Esophagus (tissue), 2 donors: Measurements from ENCODE around the gene RIPK1. TPM values are rescaled to one million over a fixed set of nuclear protein-coding genes. Genes with fewer than 3 reads are reported as not detected.
"Not testable (repeated sequence)": the region's sequence is repeated elsewhere in the genome, so short reads cannot be mapped to it uniquely, and the experiment has no call there.

Experiments
- H3K27ac ChIP-seq, 2 donors: one replicate each; pipeline ENCODE4 v1.5.1; 2013; ENCODE audit warnings: low read depth in 2 of 2, mild to moderate bottlenecking in 2 of 2, inconsistent platforms in 1 of 2, low read length in 1 of 2, moderate library complexity in 1 of 2
- H3K27me3 ChIP-seq, 2 donors: one replicate each; pipeline ENCODE4 v1.6.1; 2013; ENCODE audit warnings: low read length in 2 of 2, control low read depth in 1 of 2, mild to moderate bottlenecking in 1 of 2; ENCODE audit not compliant: insufficient read depth in 2 of 2, control insufficient read depth in 1 of 2
- H3K36me3 ChIP-seq, 2 donors: one replicate each; pipeline ENCODE4 v1.6.1; 2013; ENCODE audit warnings: low read length in 1 of 2; ENCODE audit not compliant: control insufficient read depth in 2 of 2, insufficient read depth in 2 of 2
- H3K4me1 ChIP-seq, 2 donors: one replicate each; pipeline ENCODE4 v1.6.1; 2013; ENCODE audit warnings: low read length in 1 of 2; ENCODE audit not compliant: control insufficient read depth in 2 of 2, insufficient read depth in 2 of 2
- H3K4me3 ChIP-seq, 2 donors: one replicate each; pipeline ENCODE4 v1.5.1; 2013; ENCODE audit warnings: low read length in 2 of 2, mild to moderate bottlenecking in 2 of 2, low read depth in 1 of 2, moderate library complexity in 1 of 2
- H3K9me3 ChIP-seq, 2 donors: one replicate each; pipeline ENCODE4 v1.6.1; 2013; ENCODE audit warnings: mild to moderate bottlenecking in 2 of 2, low read depth in 1 of 2, low read length in 1 of 2, moderate library complexity in 1 of 2; ENCODE audit not compliant: control insufficient read depth in 2 of 2, insufficient read depth in 1 of 2
- WGBS, 2 donors: extraction: QIAGEN DNeasy Blood & Tissue Kit; methylation state at CpG; one replicate each; pipeline ENCODE4 v1.1.7; 2013; 5-methylcytosine and 5-hydroxymethylcytosine counted together
- polyA plus RNA-seq, 2 donors: library from polyadenylated mRNA; stranded (reverse); fragments of 200-250 nt; gene quantifications; one replicate each; pipeline ENCODE4 v1.2.3, GENCODE V29; 2013
- donor health status: healthy with polysubstance abuse.
- donor health status: Bipolar disorder and iron deficiency.

The RIPK1 gene
- polyA plus RNA-seq, 2 donors = 11.1 to 13.3 TPM

DNA sequence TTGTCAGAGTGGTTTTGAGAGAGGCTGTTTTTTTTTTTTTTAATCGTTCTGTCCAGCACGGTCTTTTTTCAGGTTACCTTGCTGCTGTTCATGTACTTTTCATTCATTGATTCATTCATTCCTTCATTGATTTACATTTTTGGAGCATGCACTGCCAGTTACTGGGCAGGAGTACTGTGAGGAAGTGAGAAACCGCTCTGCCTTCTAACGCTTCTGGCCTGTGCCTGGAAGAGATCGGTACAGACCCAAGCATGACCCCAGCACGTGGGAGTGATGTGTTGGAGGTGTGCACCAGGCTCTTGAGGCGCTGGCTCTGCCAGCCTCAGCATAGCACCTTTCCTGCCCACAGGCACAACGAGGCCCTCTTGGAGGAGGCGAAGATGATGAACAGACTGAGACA lies 9.1 kb downstream of the RIPK1 start:
- no peaks in the 10 kb centered on the region for H3K4me1 ChIP-seq
- H3K9me3 ChIP-seq = no peaks in the 10 kb centered on the region
- H3K27ac ChIP-seq = no peak overlapping the region
- no peaks in the 10 kb centered on the region for H3K27me3 ChIP-seq
- WGBS, 2 donors = 90 to 92% methylated on average over 9 of the region's 9 CpGs
- H3K4me3 ChIP-seq = no peak overlapping the region
- peaks cover 0 to 32% of the 10 kb centered on the region in 2 donors for H3K36me3 ChIP-seq

DNA sequence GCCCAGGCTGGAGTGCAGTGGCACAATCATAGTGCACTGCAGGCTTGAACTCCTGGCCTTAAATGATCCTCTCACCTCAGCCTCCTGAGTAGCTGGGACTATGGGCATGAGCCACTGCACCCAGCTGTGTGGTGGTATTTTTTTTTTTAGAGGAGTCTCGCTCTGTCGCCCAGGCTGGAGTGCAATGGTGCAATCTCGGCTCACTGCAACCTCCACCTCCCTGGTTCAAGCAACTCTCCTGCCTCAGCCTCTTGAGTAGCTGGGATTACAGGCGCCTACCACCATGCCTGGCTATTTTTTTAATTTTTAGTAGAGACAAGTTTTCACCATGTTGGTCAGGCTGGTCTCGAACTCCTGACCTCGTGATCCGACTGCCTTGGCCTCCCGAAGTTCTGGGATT lies 10.7 kb downstream of the RIPK1 start:
- 92 to 94% methylated on average over 8 of the region's 8 CpGs for WGBS, 2 donors
- peaks cover 9 to 40% of the 10 kb centered on the region in 2 donors for H3K36me3 ChIP-seq
- H3K4me1 ChIP-seq, H3K4me3 ChIP-seq, H3K27me3 ChIP-seq, H3K27ac ChIP-seq, H3K9me3 ChIP-seq: not testable (repeated sequence)

DNA sequence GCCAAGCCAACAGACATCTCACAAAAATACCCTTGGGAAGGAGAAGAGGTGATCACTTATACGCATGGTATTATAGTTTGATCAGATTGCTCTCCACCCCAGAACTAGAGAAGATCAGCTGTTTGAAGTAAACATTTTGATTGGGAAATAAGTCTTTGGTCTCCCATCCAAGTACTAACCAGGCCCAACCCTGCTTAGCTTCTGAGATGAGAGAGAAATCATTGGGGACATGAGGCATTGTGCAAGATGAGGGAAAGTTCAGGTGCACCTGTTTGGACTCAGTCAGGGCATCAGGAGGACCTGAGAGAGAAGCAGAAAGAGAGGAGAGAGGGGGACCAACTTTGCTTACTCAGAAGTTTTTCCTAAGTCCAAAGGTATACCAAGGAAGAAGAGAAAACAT lies 11.4 kb downstream of the RIPK1 start:
- 91 to 97% methylated on average over 1 of the region's 1 CpG for WGBS, 2 donors
- Histone ChIP-seq H3K4me3 (no peak overlapping the region), H3K27me3 (no peaks in the 10 kb centered on the region), H3K4me1 (no peaks in the 10 kb centered on the region), H3K36me3 (peaks cover 13 to 44% of the 10 kb centered on the region in 2 donors), H3K27ac (no peak overlapping the region), H3K9me3 (no peaks in the 10 kb centered on the region)

DNA sequence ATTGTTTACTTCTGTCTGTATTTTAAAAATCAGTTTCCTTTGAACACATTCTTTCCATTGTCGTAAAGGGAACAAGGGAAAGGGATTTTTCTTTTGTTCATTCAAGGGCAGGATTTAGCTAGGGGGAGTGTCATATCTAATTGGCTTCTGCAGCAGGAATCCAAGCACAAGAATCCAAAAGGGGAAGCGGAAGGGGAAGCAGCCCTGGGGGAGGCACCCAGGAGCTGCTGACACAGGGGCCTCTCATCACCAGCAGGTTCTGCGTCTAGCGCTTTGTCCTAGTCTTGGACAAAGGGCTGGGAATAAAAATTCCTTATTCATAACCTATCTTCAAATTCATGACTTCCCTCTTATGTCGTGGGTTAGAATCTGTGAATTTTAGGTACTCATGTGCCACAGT lies 13.7 kb downstream of the RIPK1 start:
- peaks cover 13 to 48% of the 10 kb centered on the region in 2 donors for H3K36me3 ChIP-seq
- 95 to 96% methylated on average over 5 of the region's 5 CpGs for WGBS, 2 donors
- H3K4me3 ChIP-seq = no peak overlapping the region
- H3K27me3 ChIP-seq = no peaks in the 10 kb centered on the region
- no peaks in the 10 kb centered on the region for H3K9me3 ChIP-seq
- no peak overlapping the region for H3K27ac ChIP-seq
- H3K4me1 ChIP-seq = no peaks in the 10 kb centered on the region

DNA sequence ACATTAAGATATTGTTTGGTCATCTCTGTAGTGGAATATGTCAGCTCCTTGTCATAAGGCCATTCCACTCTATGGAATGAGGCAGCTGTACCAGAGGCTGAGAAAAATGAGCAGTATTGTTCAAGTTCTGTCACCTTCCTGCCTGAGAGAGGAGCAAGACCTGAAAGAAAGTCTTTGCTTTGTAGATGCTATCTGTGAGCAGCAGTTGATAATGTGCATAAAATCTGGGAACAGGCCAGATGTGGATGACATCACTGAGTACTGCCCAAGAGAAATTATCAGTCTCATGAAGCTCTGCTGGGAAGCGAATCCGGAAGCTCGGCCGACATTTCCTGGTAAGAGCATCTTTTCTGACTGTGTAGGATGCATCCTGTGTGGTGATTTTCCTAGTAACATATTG lies 16.8 kb downstream of the RIPK1 start:
- Histone ChIP-seq H3K4me1 (peaks cover 0 to 7% of the 10 kb centered on the region in 2 donors), H3K27me3 (no peaks in the 10 kb centered on the region), H3K36me3 (peaks cover 19 to 36% of the 10 kb centered on the region in 2 donors), H3K27ac (no peak overlapping the region), H3K9me3 (no peaks in the 10 kb centered on the region), H3K4me3 (no peak overlapping the region)
- 93 to 98% methylated on average over 4 of the region's 4 CpGs for WGBS, 2 donors

DNA sequence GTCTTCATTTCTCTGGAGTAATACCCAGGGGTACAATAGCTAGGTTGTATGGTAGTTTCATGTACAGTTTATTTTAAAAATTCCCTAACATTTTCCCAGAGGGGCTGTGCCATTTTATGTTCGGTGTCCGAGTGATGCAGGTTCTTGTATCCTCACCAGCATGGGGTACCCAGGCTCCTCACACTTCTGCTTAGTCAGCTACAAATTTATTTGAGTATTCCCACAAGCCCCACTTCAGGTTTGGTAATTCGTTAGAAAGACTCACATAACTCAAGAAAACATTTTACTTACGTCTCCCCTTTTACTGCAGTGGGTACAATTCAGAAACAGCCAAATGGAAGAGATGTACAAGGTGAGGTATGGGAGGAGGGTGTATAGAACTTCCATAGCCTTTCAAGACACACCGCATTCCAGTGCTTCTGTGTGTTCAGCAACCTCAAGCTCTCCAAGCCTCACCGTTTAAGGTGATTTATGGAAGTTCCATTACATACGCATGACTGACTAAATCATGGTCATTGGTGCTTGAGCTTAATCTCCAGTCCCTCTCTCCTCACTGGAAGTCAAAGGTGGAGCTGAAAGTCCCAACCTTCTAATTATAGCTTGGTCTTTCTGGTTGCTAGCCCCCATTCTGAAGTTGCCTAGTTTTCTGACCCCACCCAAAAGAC lies 18.1 kb downstream of the RIPK1 start:
- no peaks in the 10 kb centered on the region for H3K27me3 ChIP-seq
- H3K27ac ChIP-seq = no peak overlapping the region
- H3K4me1 ChIP-seq = peaks cover 0 to 7% of the 10 kb centered on the region in 2 donors
- no peak overlapping the region for H3K4me3 ChIP-seq
- no peaks in the 10 kb centered on the region for H3K9me3 ChIP-seq
- WGBS, 2 donors = 62 to 70% methylated on average over 7 of the region's 7 CpGs
- H3K36me3 ChIP-seq = peaks cover 19 to 33% of the 10 kb centered on the region in 2 donors

DNA sequence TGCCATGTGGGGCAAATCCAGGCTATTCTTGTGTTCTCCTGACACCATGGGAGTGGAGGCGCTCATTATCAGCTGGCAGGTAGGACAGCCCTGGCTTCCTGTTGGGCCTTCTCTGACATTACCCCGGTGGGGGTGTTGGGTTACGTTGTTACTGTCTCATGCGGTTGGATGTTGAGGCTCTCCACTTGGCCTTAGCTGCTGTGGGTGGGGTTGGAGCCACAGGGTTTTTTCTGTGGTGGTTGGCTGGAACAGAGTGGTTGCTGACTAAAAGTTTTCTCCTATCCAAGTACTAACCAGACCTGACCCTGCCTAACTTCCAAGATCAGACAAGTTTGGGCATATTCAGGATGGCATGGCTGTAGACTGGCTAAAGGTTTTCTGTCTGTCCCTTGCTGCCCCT lies 20.2 kb downstream of the RIPK1 start:
- H3K4me3 ChIP-seq = no peak overlapping the region
- no peaks in the 10 kb centered on the region for H3K9me3 ChIP-seq
- peaks cover 14 to 19% of the 10 kb centered on the region in 2 donors for H3K36me3 ChIP-seq
- WGBS, 2 donors = 52 to 73% methylated on average over 4 of the region's 4 CpGs
- peak overlapping the region; percentile 22 to 39 for H3K27ac ChIP-seq
- H3K4me1 ChIP-seq = peaks cover 0 to 7% of the 10 kb centered on the region in 2 donors
- no peaks in the 10 kb centered on the region for H3K27me3 ChIP-seq

DNA sequence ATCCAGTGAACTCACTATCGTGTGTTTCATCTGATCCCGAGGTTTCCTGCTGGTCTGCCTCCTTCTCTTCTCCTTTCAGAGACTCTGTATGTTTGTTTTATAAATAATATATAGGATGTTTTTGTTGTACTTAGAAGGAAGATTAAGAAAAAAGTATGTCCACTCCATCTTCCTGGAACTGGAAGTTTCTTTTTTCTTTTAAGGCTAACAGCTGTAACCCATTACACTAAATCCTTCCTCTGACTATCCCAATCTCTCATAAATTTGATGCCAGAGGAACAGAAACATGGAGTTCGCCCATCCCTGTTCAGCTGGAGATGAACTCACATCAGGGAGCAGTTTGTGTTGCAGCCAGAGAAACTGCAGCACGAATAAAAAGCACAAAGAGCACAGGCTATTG lies 20.7 kb downstream of the RIPK1 start:
- Histone ChIP-seq H3K9me3 (no peaks in the 10 kb centered on the region), H3K36me3 (peaks cover 12 to 17% of the 10 kb centered on the region in 2 donors), H3K4me3 (no peak overlapping the region), H3K4me1 (peaks cover 0 to 7% of the 10 kb centered on the region in 2 donors), H3K27me3 (no peaks in the 10 kb centered on the region), H3K27ac (peak overlapping the region in 1 of 2 donors; percentile 17)
- 65 to 68% methylated on average over 4 of the region's 4 CpGs for WGBS, 2 donors

DNA sequence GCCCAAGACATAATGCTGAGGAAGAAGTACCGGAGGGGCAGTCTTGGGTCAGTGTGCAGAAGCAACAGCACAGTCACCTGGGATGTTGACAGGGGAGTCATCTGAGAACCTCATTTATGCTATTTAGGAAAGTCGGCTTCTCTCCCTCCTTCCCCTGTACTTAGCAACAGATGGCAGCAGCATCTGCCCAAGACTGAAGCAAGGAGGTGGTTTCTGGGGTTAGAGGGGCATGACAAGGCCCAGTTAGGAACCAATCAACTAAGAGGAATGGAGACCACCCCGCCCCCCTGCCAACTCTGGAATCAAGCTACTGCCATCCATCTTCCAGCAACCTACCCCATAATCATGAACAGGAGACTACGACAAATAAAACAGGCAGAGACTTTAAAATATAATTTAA lies 21.7 kb downstream of the RIPK1 start:
- H3K36me3 ChIP-seq = peaks cover 9 to 14% of the 10 kb centered on the region in 2 donors
- H3K27me3 ChIP-seq = no peaks in the 10 kb centered on the region
- H3K9me3 ChIP-seq = no peaks in the 10 kb centered on the region
- H3K27ac ChIP-seq = no peak overlapping the region
- H3K4me1 ChIP-seq = peaks cover 0 to 7% of the 10 kb centered on the region in 2 donors
- H3K4me3 ChIP-seq = no peak overlapping the region
- 94 to 95% methylated on average over 4 of the region's 4 CpGs for WGBS, 2 donors

DNA sequence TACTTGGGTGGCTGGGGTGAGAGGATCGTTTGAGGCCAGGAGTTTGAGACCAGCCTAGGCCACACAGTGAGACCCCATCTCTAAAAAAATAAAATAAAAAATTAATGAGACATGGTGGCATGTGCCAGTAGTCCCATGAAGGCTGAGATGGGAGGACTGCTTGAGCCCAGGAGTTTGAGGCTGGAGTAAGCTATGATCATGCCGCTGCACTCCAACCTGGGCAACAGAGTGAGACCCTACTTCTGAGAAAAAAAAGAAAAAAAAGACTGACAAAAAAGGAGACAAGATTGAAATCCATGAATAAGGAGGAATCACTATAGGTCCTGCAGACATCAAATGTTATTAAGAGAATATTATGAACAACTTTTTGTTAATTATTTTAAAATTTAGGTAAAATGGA lies 26.5 kb downstream of the RIPK1 start:
- peaks cover 8 to 10% of the 10 kb centered on the region in 2 donors for H3K36me3 ChIP-seq
- no peaks in the 10 kb centered on the region for H3K4me1 ChIP-seq
- H3K9me3 ChIP-seq = no peaks in the 10 kb centered on the region
- WGBS, 2 donors = 87 to 89% methylated on average over 2 of the region's 2 CpGs
- no peak overlapping the region for H3K4me3 ChIP-seq
- no peaks in the 10 kb centered on the region for H3K27me3 ChIP-seq
- H3K27ac ChIP-seq = no peak overlapping the region
